ENCODE results near the gene TRERF1.

The TRERF1 gene

DNA sequence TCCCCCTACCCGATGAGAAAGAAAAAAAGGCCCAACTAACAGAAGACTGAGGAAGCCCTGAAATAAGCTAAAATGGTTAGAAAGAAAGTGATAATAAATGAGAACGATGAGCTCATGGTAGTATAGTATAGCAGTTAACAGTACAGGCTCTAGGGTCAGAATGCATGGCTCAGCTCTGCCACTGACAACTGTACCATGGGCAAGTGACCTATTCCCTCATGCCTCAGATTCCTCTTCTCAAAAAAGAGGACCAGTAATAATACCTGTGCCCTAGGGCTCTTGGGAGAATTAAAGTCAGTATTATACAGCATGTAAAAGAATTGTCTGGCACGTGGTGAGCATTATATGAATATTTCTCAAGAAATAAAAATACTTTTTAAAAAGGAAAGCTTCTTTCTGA lies 19.8 kb downstream of the TRERF1 start:
- Histone ChIP-seq H3K9me3 (ENCODE audit: control insufficient read depth, low read depth, low read length) (no peaks in the 10 kb centered on the region), H3K27ac (ENCODE audit: low read length) (no peak overlapping the region), H3K9ac (ENCODE audit: low read length) (no peak overlapping the region), H3K4me1 (ENCODE audit: control insufficient read depth, low read depth, low read length) (peaks cover 14% of the 10 kb centered on the region), H3K36me3 (ENCODE audit: control insufficient read depth, low read depth, low read length) (no peaks in the 10 kb centered on the region), H3K27me3 (ENCODE audit: control insufficient read depth, insufficient read depth, low read length) (no peaks in the 10 kb centered on the region), H3K4me3 (ENCODE audit: low read length) (no peak overlapping the region)

DNA sequence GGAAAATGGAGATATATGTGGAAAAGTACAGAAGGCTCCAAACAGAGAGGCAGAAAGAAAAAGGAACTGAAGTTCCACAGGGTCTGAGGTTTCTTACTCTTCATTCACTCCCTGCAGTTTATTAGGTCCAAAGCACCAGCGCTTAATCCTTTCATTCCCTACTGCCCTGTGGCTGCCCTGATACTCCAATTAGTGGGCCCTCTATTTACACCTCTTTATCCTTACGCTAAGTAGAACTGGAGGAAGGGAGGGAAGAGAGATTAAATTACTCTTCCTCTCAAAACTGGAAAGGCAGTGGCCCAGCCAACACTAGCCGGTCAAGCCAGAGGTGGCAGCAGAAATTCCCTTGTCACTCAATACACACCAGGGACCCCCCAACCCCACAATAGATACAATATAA lies 20.4 kb downstream of the TRERF1 start:
- Histone ChIP-seq H3K9me3 (ENCODE audit: control insufficient read depth, low read depth, low read length) (no peaks in the 10 kb centered on the region), H3K4me1 (ENCODE audit: control insufficient read depth, low read depth, low read length) (peaks cover 14% of the 10 kb centered on the region), H3K27me3 (ENCODE audit: control insufficient read depth, insufficient read depth, low read length) (no peaks in the 10 kb centered on the region), H3K36me3 (ENCODE audit: control insufficient read depth, low read depth, low read length) (no peaks in the 10 kb centered on the region), H3K4me3 (ENCODE audit: low read length) (no peak overlapping the region), H3K9ac (ENCODE audit: low read length) (no peak overlapping the region), H3K27ac (ENCODE audit: low read length) (no peak overlapping the region)

DNA sequence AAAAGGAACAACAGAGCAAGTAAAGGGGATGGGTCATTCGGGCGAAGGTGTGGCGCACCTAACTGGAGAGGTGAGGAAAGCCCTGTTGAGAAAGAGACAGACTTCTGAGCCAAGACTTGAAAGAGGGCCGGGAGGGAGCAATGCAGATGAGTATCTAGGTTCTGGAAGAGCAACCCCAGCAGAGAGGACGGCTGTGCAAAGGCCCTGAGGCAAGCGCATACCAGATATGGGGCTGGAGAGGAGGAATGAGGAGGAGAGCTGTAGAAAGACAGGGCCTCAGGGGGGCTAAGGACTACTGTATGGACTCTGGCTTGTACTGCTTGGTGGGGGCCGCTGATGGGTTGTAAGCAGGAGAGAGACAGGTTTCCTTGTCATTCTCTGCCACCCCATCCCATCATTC lies 21.9 kb downstream of the TRERF1 start:
- Histone ChIP-seq H3K36me3 (ENCODE audit: control insufficient read depth, low read depth, low read length) (no peaks in the 10 kb centered on the region), H3K4me3 (ENCODE audit: low read length) (no peak overlapping the region), H3K27me3 (ENCODE audit: control insufficient read depth, insufficient read depth, low read length) (no peaks in the 10 kb centered on the region), H3K4me1 (ENCODE audit: control insufficient read depth, low read depth, low read length) (peaks cover 14% of the 10 kb centered on the region), H3K27ac (ENCODE audit: low read length) (no peak overlapping the region), H3K9me3 (ENCODE audit: control insufficient read depth, low read depth, low read length) (no peaks in the 10 kb centered on the region), H3K9ac (ENCODE audit: low read length) (no peak overlapping the region)

- Histone ChIP-seq H3K27me3 (ENCODE audit: control insufficient read depth, insufficient read depth, low read length) (no peaks in the 10 kb centered on the region), H3K27ac (ENCODE audit: low read length) (no peak overlapping the region), H3K9ac (ENCODE audit: low read length) (no peak overlapping the region), H3K36me3 (ENCODE audit: control insufficient read depth, low read depth, low read length) (no peaks in the 10 kb centered on the region), H3K9me3 (ENCODE audit: control insufficient read depth, low read depth, low read length) (no peaks in the 10 kb centered on the region), H3K4me3 (ENCODE audit: low read length) (no peak overlapping the region), H3K4me1 (ENCODE audit: control insufficient read depth, low read depth, low read length) (peaks cover 14% of the 10 kb centered on the region)
Measured at GRCh38 chr6:42429042-42429585, 22.6 kb downstream of the TRERF1 start.

DNA sequence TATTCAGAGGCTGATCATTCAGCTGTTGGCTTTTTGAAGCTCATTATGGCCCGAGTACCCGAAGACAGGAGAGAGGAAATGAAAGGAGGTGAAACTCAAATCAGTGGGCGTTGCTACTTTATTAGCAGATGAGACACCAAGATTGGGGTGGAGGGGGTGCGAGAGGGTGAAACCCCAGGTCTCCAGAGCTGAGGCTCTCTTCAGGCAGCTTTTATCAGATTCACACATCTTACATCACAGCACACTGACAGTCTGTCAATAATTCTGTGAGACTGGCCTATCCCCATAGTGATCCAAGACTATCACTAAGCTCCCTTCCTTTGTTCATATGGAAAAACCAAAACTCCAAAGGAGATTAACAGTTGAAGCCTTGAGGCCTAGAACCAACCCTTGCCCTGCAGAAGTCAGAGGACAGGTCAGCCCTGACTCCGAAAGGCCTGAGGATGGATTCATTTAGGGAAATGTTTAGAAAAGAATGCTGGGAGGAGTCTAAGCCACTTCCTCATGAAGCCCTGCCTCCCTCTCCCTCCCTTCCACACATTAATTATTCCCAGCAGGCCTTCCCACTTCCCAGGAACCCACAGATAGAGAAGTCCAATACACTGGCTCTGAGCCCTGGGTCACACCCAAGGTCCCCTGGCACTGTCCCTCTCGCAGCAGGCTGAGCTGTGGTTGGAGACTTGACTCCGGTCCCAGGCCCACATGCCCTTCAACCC lies 23.2 kb downstream of the TRERF1 start:
- H3K36me3 ChIP-seq (ENCODE audit: control insufficient read depth, low read depth, low read length) = no peaks in the 10 kb centered on the region
- peaks cover 14% of the 10 kb centered on the region for H3K4me1 ChIP-seq (ENCODE audit: control insufficient read depth, low read depth, low read length)
- no peak overlapping the region for H3K27ac ChIP-seq (ENCODE audit: low read length)
- no peaks in the 10 kb centered on the region for H3K27me3 ChIP-seq (ENCODE audit: control insufficient read depth, insufficient read depth, low read length)
- no peak overlapping the region for H3K4me3 ChIP-seq (ENCODE audit: low read length)
- H3K9me3 ChIP-seq (ENCODE audit: control insufficient read depth, low read depth, low read length) = no peaks in the 10 kb centered on the region
- no peak overlapping the region for H3K9ac ChIP-seq (ENCODE audit: low read length)

- Histone ChIP-seq H3K9ac (ENCODE audit: low read length) (no peak overlapping the region), H3K4me3 (ENCODE audit: low read length) (no peak overlapping the region), H3K9me3 (ENCODE audit: control insufficient read depth, low read depth, low read length) (no peaks in the 10 kb centered on the region), H3K27me3 (ENCODE audit: control insufficient read depth, insufficient read depth, low read length) (no peaks in the 10 kb centered on the region), H3K27ac (ENCODE audit: low read length) (no peak overlapping the region), H3K4me1 (ENCODE audit: control insufficient read depth, low read depth, low read length) (peaks cover 14% of the 10 kb centered on the region), H3K36me3 (ENCODE audit: control insufficient read depth, low read depth, low read length) (no peaks in the 10 kb centered on the region)
Measured at GRCh38 chr6:42427871-42428270, 23.9 kb downstream of the TRERF1 start.

GRCh38 chr6:42426191-42426590 lies 25.5 kb downstream of the TRERF1 start:
- no peak overlapping the region for H3K9ac ChIP-seq (ENCODE audit: low read length)
- H3K4me1 ChIP-seq (ENCODE audit: control insufficient read depth, low read depth, low read length) = peaks cover 10% of the 10 kb centered on the region
- no peaks in the 10 kb centered on the region for H3K36me3 ChIP-seq (ENCODE audit: control insufficient read depth, low read depth, low read length)
- no peaks in the 10 kb centered on the region for H3K9me3 ChIP-seq (ENCODE audit: control insufficient read depth, low read depth, low read length)
- H3K4me3 ChIP-seq (ENCODE audit: low read length) = no peak overlapping the region
- no peak overlapping the region for H3K27ac ChIP-seq (ENCODE audit: low read length)
- H3K27me3 ChIP-seq (ENCODE audit: control insufficient read depth, insufficient read depth, low read length) = no peaks in the 10 kb centered on the region

DNA sequence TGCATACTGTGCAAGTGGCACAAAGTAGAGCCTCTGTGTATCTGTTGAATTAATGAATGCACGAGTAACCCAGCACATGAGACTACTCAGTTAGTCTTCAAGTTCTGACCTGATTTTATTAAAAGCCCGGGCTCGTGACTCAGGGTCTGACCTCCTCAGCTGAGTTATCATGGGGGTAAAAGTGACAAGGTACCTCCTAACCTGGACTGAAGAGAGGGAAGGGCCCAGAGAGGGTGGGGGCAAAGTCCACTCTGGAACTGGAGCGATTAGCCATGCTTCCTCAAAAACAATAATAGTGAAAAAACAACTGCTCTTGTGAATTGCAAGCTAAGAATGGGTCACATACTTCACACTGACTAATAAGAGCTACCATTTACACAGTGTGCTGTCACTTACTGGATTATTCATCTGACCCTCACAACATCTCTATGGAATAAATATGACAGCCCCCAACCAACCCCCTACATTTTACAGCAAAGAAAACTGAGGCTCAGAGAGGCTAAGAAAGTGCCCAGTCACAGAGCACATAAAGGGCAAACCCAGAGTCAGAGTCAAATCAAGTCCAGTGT lies 26.7 kb downstream of the TRERF1 start:
- no peaks in the 10 kb centered on the region for H3K27me3 ChIP-seq (ENCODE audit: control insufficient read depth, insufficient read depth, low read length)
- H3K4me3 ChIP-seq (ENCODE audit: low read length) = no peak overlapping the region
- no peaks in the 10 kb centered on the region for H3K36me3 ChIP-seq (ENCODE audit: control insufficient read depth, low read depth, low read length)
- peaks cover 10% of the 10 kb centered on the region for H3K4me1 ChIP-seq (ENCODE audit: control insufficient read depth, low read depth, low read length)
- no peaks in the 10 kb centered on the region for H3K9me3 ChIP-seq (ENCODE audit: control insufficient read depth, low read depth, low read length)
- H3K9ac ChIP-seq (ENCODE audit: low read length) = no peak overlapping the region
- no peak overlapping the region for H3K27ac ChIP-seq (ENCODE audit: low read length)

DNA sequence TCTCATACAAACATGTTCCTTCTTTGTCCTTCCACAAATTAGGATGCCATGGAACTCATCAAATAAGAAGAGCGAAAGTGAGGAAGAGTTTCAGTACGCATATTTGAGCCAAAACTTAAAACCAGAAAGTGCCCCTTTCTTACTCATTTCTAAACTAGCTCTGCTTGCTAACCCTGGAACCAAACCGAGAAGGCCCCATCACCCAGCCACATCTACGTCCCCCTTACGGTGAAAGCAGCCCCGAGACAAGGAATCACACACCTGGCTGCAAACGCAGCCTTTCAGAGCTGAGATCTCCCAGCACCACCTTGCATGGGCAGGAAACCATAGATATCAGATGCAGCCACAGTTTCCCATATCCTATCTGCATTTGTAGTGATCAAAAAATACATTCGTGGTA lies 28.5 kb downstream of the TRERF1 start:
- Histone ChIP-seq H3K27ac (ENCODE audit: low read length) (no peak overlapping the region), H3K27me3 (ENCODE audit: control insufficient read depth, insufficient read depth, low read length) (no peaks in the 10 kb centered on the region), H3K4me1 (ENCODE audit: control insufficient read depth, low read depth, low read length) (peaks cover 6% of the 10 kb centered on the region), H3K9ac (ENCODE audit: low read length) (no peak overlapping the region), H3K4me3 (ENCODE audit: low read length) (no peak overlapping the region), H3K9me3 (ENCODE audit: control insufficient read depth, low read depth, low read length) (no peaks in the 10 kb centered on the region), H3K36me3 (ENCODE audit: control insufficient read depth, low read depth, low read length) (no peaks in the 10 kb centered on the region)

GRCh38 chr6:42420741-42421140 lies 31.0 kb downstream of the TRERF1 start:
- Histone ChIP-seq H3K4me3 (ENCODE audit: low read length) (no peak overlapping the region), H3K36me3 (ENCODE audit: control insufficient read depth, low read depth, low read length) (no peaks in the 10 kb centered on the region), H3K9ac (ENCODE audit: low read length) (no peak overlapping the region), H3K27ac (ENCODE audit: low read length) (no peak overlapping the region), H3K27me3 (ENCODE audit: control insufficient read depth, insufficient read depth, low read length) (no peaks in the 10 kb centered on the region), H3K4me1 (ENCODE audit: control insufficient read depth, low read depth, low read length) (peaks cover 14% of the 10 kb centered on the region), H3K9me3 (ENCODE audit: control insufficient read depth, low read depth, low read length) (no peaks in the 10 kb centered on the region)

- Histone ChIP-seq H3K9ac (ENCODE audit: low read length) (no peak overlapping the region), H3K4me3 (ENCODE audit: low read length) (no peak overlapping the region), H3K36me3 (ENCODE audit: control insufficient read depth, low read depth, low read length) (no peaks in the 10 kb centered on the region), H3K4me1 (ENCODE audit: control insufficient read depth, low read depth, low read length) (peaks cover 14% of the 10 kb centered on the region), H3K27me3 (ENCODE audit: control insufficient read depth, insufficient read depth, low read length) (no peaks in the 10 kb centered on the region), H3K27ac (ENCODE audit: low read length) (no peak overlapping the region), H3K9me3 (ENCODE audit: control insufficient read depth, low read depth, low read length) (no peaks in the 10 kb centered on the region)
Measured at GRCh38 chr6:42419490-42420280, 32.0 kb downstream of the TRERF1 start.

All from iPS-18a (cell line).